Sigmoid colon (tissue), 4 donors: ENCODE measurements around the gene GPATCH4.

Source experiments
- EP300 ChIP-seq, 4 donors: sonication (generic); formaldehyde crosslinking; IDR thresholded peaks; one replicate each; pipeline ENCODE4 v1.6.1; 2017; ENCODE audit warnings: antibody characterized with exemption in 4 of 4
- POLR2A ChIP-seq, 2 donors: fragments of 450-650 bp; IDR thresholded peaks; one replicate each; pipeline ENCODE4 v1.6.1; 2016; ENCODE audit warnings: antibody characterized with exemption in 2 of 2, mild to moderate bottlenecking in 2 of 2, moderate library complexity in 2 of 2
- POLR2AphosphoS5 ChIP-seq, 4 donors: sonication (generic); formaldehyde crosslinking; IDR thresholded peaks; one replicate each; pipeline ENCODE4 v1.6.1; 2017; ENCODE audit warnings: antibody characterized with exemption in 4 of 4
- TF ChIP-seq, protein P1 (sequence below), 4 experiments: fragments of 450-650 bp in 3 of 4; fragments of 200-600 bp in 1 of 4; IDR thresholded peaks; one replicate each; pipeline ENCODE4 v1.5.1; 2016 to 2019; ENCODE audit warnings: antibody characterized with exemption in 4 of 4, mild to moderate bottlenecking in 3 of 4, moderate library complexity in 2 of 4

DNA sequence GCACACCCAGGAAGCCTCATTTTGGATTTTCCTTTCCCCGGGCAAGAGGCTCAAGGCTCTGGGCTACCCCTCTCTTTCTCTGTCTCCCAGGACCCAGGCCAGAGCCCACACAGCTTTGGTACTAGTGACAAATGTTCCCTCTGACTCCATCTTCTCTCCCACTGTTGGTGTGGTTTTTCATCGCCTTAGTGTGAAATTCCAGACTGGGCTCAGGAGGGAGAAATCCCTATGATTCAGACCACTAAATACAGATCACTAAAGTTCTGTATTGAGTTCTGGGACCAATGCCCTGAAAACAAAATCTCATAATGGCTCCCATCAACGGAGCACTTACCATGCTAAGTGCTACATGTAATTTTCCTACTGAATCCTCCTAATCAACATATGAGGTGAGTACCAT is 55.0 kb downstream of the GPATCH4 start:
- no peak for TF ChIP-seq POLR2A (IDR thresholded peaks at IDR 0.05)
- no peak for TF ChIP-seq EP300 (IDR thresholded peaks at IDR 0.05)
- TF ChIP-seq, protein P1, sequence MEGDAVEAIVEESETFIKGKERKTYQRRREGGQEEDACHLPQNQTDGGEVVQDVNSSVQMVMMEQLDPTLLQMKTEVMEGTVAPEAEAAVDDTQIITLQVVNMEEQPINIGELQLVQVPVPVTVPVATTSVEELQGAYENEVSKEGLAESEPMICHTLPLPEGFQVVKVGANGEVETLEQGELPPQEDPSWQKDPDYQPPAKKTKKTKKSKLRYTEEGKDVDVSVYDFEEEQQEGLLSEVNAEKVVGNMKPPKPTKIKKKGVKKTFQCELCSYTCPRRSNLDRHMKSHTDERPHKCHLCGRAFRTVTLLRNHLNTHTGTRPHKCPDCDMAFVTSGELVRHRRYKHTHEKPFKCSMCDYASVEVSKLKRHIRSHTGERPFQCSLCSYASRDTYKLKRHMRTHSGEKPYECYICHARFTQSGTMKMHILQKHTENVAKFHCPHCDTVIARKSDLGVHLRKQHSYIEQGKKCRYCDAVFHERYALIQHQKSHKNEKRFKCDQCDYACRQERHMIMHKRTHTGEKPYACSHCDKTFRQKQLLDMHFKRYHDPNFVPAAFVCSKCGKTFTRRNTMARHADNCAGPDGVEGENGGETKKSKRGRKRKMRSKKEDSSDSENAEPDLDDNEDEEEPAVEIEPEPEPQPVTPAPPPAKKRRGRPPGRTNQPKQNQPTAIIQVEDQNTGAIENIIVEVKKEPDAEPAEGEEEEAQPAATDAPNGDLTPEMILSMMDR (IDR thresholded peaks at IDR 0.05), result no peak
- no peak for TF ChIP-seq POLR2AphosphoS5 (IDR thresholded peaks at IDR 0.05)
